HepG2 (cell line): Measurements from ENCODE around the gene HNF1B. TPM values are rescaled to one million over a fixed set of nuclear protein-coding genes. Genes with fewer than 3 reads are reported as not detected.

Source experiments
- FOXO1 ChIP-seq: sonication (generic); formaldehyde crosslinking; IDR thresholded peaks from 2 replicates; pipeline ENCODE4 v1.4.0; 2020; ENCODE audit warnings: missing genetic modification reagents
- KDM2A ChIP-seq: sonication (generic); formaldehyde crosslinking; IDR thresholded peaks from 2 replicates; pipeline ENCODE4 v1.4.0; 2020; ENCODE audit warnings: low read depth, missing genetic modification reagents, borderline replicate concordance
- KDM3A ChIP-seq: IDR thresholded peaks from 2 replicates; pipeline ENCODE4 v1.6.1; 2018; ENCODE audit warnings: low read depth, missing compliant biosample characterization
- KMT2A ChIP-seq: sonication (generic); formaldehyde crosslinking; IDR thresholded peaks from 2 replicates; pipeline ENCODE4 v1.4.0; 2020; ENCODE audit warnings: missing genetic modification reagents
- MNT ChIP-seq: fragments of 450-650 bp; IDR thresholded peaks from 2 replicates; pipeline ENCODE4 v1.6.1; 2016
- MYC ChIP-seq: sonication (generic); formaldehyde crosslinking; IDR thresholded peaks from 2 replicates; pipeline ENCODE4 v1.9.0; 2021; ENCODE audit warnings: missing genetic modification reagents, borderline replicate concordance
- NCOR1 ChIP-seq: fragments of 200-600 bp; sonication (generic); IDR thresholded peaks from 2 replicates; pipeline ENCODE4 v1.7.0; 2017; ENCODE audit warnings: antibody characterized with exemption, low read length, borderline replicate concordance
- NONO ChIP-seq, 2 experiments: fragments of 450-650 bp in 1 of 2; sonication (generic) in 1 of 2; formaldehyde crosslinking in 1 of 2; IDR thresholded peaks in 1 of 2; conservative IDR thresholded peaks in 1 of 2; 2 replicates each; pipeline versions ENCODE4 v1.6.1 to v1.8.0; 2017 to 2022; ENCODE audit warnings: mild to moderate bottlenecking in 1 of 2, missing genetic modification reagents in 1 of 2, moderate library complexity in 1 of 2
- POLR2AphosphoS5 ChIP-seq: IDR thresholded peaks from 2 replicates; pipeline ENCODE4 v1.6.1; 2012; ENCODE audit warnings: low read depth, low read length
- PTBP1 ChIP-seq: fragments of 200-400 bp; formaldehyde crosslinking; IDR thresholded peaks from 2 replicates; pipeline ENCODE4 v1.6.1; 2018; ENCODE audit warnings: low read length, low read depth; ENCODE audit not compliant: poor library complexity, severe bottlenecking
- TAF1 ChIP-seq: sonication (generic); formaldehyde crosslinking; IDR thresholded peaks from 2 replicates; pipeline ENCODE4 v1.4.0; 2020; ENCODE audit warnings: missing genetic modification reagents
- TAF15 ChIP-seq: fragments of 200-400 bp; formaldehyde crosslinking; IDR thresholded peaks from one replicate; pipeline ENCODE4 v1.6.1; 2018; ENCODE audit warnings: mild to moderate bottlenecking, low read depth, low read length; ENCODE audit not compliant: poor library complexity, severe bottlenecking
- ZFY ChIP-seq: sonication (generic); formaldehyde crosslinking; IDR thresholded peaks from 2 replicates; pipeline ENCODE4 v1.4.0; 2020; ENCODE audit warnings: missing genetic modification reagents
- ZNF546 ChIP-seq: sonication (generic); formaldehyde crosslinking; conservative IDR thresholded peaks from 2 replicates; pipeline ENCODE4 v1.8.1; 2023; ENCODE audit warnings: mild to moderate bottlenecking, missing genetic modification reagents
- ZNF567 ChIP-seq: sonication (generic); formaldehyde crosslinking; IDR thresholded peaks from 2 replicates; pipeline ENCODE4 v1.8.1; 2023; ENCODE audit warnings: mild to moderate bottlenecking, missing genetic modification reagents, borderline replicate concordance
- ZNF605 ChIP-seq: sonication (generic); formaldehyde crosslinking; IDR thresholded peaks from 2 replicates; pipeline ENCODE4 v1.8.0; 2022; ENCODE audit warnings: mild to moderate bottlenecking, missing genetic modification reagents
- ZNF7 ChIP-seq: IDR thresholded peaks from 2 replicates; pipeline ENCODE4 v1.6.1; 2016; ENCODE audit warnings: missing biosample characterization, missing genetic modification reagents
- ZNF724P ChIP-seq: sonication (generic); formaldehyde crosslinking; IDR thresholded peaks from 2 replicates; pipeline ENCODE4 v1.8.0; 2022; ENCODE audit warnings: missing genetic modification reagents, borderline replicate concordance
- ZNF782 ChIP-seq: sonication (generic); formaldehyde crosslinking; IDR thresholded peaks from 2 replicates; pipeline ENCODE4 v1.4.0; 2020; ENCODE audit warnings: missing genetic modification reagents, mild to moderate bottlenecking, borderline replicate concordance
- ZNF800 ChIP-seq: sonication (generic); formaldehyde crosslinking; IDR thresholded peaks from 2 replicates; pipeline ENCODE4 v1.4.0; 2020; ENCODE audit warnings: missing genetic modification reagents
- polyA plus RNA-seq, 8 experiments: library from polyadenylated mRNA; depleted of rRNA in 3 of 8; stranded (reverse) in 7 of 8; unstranded in 1 of 8; fragments of >200 nt; fragmentation: Illumina TruSeq in 4 of 8; extraction: Trizol in 4 of 8; gene quantifications; 2 replicates each; pipeline versions ENCODE4 v1.2.1 to v1.2.3, GENCODE V29; 2011 to 2016; ENCODE audit warnings: low read depth in 4 of 8, missing spikeins in 1 of 8, mixed read lengths in 1 of 8; ENCODE audit not compliant: insufficient read depth in 1 of 8
- total RNA-seq, 5 experiments: library from RNA; depleted of rRNA; stranded (reverse); fragments of >200 nt; fragmentation: Illumina TruSeq; extraction: Trizol; gene quantifications; 2 replicates each; pipeline ENCODE4 v1.2.3, GENCODE V29; 2016; ENCODE audit warnings: low read depth in 1 of 5

Gene HNF1B
- total and polyA plus RNA-seq, 2 of the 13 experiments (the other 11 are each of a cell fraction or from before 2014, with no cell fraction given) = 1.9 to 5.3 TPM

- TF ChIP-seq MNT (peak; percentile 32; the same call in 1 of the 2 replicates), PTBP1 (peak; percentile 46), KDM2A (CRISPR knock-in tag) (peak; percentile 51; the same call in 1 of the 2 replicates), ZNF7 (CRISPR knock-in tag) (no peak), ZFY (CRISPR knock-in tag) (peak; percentile 31; the same call in 1 of the 2 replicates), ZNF724P (0 out of 2 replicates have a peak, but pooled peaks have one; percentile 12), TAF15 (peak; percentile 42), NONO (IDR thresholded peaks at IDR 0.05) (no peak), NONO (CRISPR knock-in tag; conservative IDR thresholded peaks at IDR 0.05) (0 out of 2 replicates have a peak, but pooled peaks have one; percentile 22), KMT2A (CRISPR knock-in tag) (peak; percentile 52; the same call in 1 of the 2 replicates), ZNF567 (no peak), ZNF546 (CRISPR knock-in tag) (0 out of 2 replicates have a peak, but pooled peaks have one; percentile 64), NCOR1 (peak; percentile 32; the same call in 1 of the 2 replicates), ZNF800 (CRISPR knock-in tag) (peak; percentile 62; the same call in 1 of the 2 replicates), FOXO1 (CRISPR knock-in tag) (0 out of 2 replicates have a peak, but pooled peaks have one; percentile 5), ZNF605 (CRISPR knock-in tag) (0 out of 2 replicates have a peak, but pooled peaks have one; percentile 0), ZNF782 (CRISPR knock-in tag) (0 out of 2 replicates have a peak, but pooled peaks have one; percentile 13), POLR2AphosphoS5 (peak; percentile 90), MYC (CRISPR knock-in tag) (peak; percentile 18; the same call in 1 of the 2 replicates), KDM3A (CRISPR knock-in tag) (no peak; the same call in 1 of the 2 replicates), TAF1 (CRISPR knock-in tag) (peak; percentile 50; the same call in 1 of the 2 replicates)
- TF ChIP-seq, all 625 proteins: peak for 67
Observed at GRCh38 chr17:37742762-37743611, 1.9 kb downstream of the HNF1B start (continued).
